ENCODE data around the gene SPINK1. TPM values are rescaled to one million over a fixed set of nuclear protein-coding genes. Genes with fewer than 3 reads are reported as not detected.
"Not testable (repeated sequence)": the region's sequence is repeated elsewhere in the genome, so short reads cannot be mapped to it uniquely, and the experiment has no call there.

The SPINK1 gene
- total RNA-seq, 1 donor from 2014 or later, result not detected

DNA sequence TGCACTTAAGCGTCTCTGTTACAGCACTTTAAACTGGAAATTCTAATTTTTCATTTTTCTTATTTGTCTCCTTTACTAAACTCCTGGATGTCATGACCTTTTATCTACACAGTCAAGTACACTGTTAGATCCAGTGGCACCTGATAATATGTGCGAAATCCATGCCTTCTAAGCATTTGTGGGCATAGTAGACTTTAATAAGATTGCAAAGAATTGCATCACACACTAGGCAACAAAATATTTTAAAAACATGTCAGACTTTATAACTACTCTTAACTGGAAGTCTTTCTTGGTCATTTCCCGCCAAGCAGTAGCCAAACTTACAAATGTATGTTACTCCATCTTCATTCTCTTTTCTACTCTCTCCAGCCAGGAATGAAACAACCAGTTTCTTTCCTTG lies 5.0 kb upstream of the SPINK1 start:
- Histone ChIP-seq H3K27ac (no peak overlapping the region), H3K4me1 (no peaks in the 10 kb centered on the region), H3K27me3 (no peaks in the 10 kb centered on the region), H3K4me3 (no peak overlapping the region), H3K36me3 (no peaks in the 10 kb centered on the region), H3K9me3 (no peaks in the 10 kb centered on the region)
- DNase-seq (no peak), ATAC-seq (no peak)
- TF ChIP-seq, protein P1, sequence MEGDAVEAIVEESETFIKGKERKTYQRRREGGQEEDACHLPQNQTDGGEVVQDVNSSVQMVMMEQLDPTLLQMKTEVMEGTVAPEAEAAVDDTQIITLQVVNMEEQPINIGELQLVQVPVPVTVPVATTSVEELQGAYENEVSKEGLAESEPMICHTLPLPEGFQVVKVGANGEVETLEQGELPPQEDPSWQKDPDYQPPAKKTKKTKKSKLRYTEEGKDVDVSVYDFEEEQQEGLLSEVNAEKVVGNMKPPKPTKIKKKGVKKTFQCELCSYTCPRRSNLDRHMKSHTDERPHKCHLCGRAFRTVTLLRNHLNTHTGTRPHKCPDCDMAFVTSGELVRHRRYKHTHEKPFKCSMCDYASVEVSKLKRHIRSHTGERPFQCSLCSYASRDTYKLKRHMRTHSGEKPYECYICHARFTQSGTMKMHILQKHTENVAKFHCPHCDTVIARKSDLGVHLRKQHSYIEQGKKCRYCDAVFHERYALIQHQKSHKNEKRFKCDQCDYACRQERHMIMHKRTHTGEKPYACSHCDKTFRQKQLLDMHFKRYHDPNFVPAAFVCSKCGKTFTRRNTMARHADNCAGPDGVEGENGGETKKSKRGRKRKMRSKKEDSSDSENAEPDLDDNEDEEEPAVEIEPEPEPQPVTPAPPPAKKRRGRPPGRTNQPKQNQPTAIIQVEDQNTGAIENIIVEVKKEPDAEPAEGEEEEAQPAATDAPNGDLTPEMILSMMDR (IDR thresholded peaks at IDR 0.05), result no peak
- intact Hi-C loops (cut with DNase I), result no loop called here

DNA sequence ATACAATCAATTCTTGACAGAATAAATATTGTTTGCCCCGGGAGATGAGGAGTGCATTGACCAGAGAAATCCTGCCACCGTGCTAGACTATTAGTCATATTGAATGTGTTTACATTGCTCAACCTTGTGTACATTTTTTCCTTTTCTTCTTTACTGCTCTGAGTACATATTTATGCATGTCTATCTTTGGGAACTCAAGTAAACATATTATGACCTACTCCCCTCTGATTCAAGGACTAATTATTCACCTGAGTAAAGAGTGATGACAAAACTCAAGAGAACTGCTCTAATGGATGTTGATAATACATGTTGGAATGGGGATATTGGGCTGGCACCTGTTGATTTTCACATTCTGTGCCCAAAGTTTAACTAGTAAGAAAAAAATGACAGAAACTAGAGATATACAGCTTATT lies 3.9 kb upstream of the SPINK1 start:
- Histone ChIP-seq H3K36me3 (no peaks in the 10 kb centered on the region), H3K9me3 (no peaks in the 10 kb centered on the region), H3K4me1 (no peaks in the 10 kb centered on the region), H3K27ac (no peak overlapping the region), H3K27me3 (peaks cover 4% of the 10 kb centered on the region), H3K4me3 (no peak overlapping the region)
- TF ChIP-seq, protein P1 (IDR thresholded peaks at IDR 0.05), result no peak
- intact Hi-C loops (cut with DNase I), result no loop called here
- ATAC-seq, result peak; percentile 39
- no peak for DNase-seq

DNA sequence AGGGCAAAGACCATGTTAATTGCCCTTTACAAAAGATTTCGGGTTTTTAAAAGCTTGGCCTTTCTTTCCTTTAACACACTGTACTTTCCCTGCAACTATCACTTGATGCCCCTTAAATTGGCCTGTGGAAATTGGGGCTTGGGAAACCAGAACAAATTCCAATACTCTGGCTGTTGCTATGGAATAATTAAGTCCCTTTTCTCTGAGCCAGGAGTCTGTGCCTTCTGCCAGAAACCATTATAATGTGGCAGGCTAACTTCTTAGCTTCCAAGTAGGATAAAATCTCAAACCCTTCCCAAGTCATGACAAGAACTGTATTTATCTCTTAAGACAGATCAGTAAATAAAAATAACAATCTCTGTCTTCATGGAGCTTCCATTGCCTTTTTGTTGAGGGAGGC lies 1.1 kb upstream of the SPINK1 start:
- ATAC-seq (no peak), DNase-seq (no peak)
- no peak overlapping the region for H3K4me3 ChIP-seq
- no peak overlapping the region for H3K27ac ChIP-seq
- peaks cover 4% of the 10 kb centered on the region for H3K27me3 ChIP-seq
- H3K36me3 ChIP-seq, result no peaks in the 10 kb centered on the region
- TF ChIP-seq, protein P1 (IDR thresholded peaks at IDR 0.05), result no peak
- intact Hi-C loops (cut with DNase I), result no loop called here
- no peaks in the 10 kb centered on the region for H3K4me1 ChIP-seq
- no peaks in the 10 kb centered on the region for H3K9me3 ChIP-seq

DNA sequence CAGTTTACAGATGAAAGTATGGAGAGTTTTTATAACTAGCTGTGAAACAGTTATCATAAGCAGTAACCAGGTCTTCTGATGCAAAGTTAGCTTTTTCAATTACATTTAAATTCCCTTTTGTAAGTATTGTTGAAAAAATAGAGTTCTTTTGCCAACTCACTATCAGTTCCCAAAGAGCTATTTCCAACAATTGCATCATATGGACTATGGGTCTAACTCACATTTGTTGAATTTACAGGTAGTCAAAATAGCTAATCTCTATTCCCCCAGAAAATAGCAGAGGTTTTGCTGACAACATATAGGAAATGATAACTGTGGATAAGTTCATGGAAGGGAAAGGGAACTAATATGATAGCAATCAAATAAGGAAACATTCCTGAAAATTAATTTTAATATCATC lies 1.4 kb downstream of the SPINK1 start:
- H3K27me3 ChIP-seq, result peaks cover 6% of the 10 kb centered on the region
- TF ChIP-seq, protein P1 (IDR thresholded peaks at IDR 0.05), result no peak
- DNase-seq (no peak), ATAC-seq (no peak)
- H3K36me3 ChIP-seq, result no peaks in the 10 kb centered on the region
- intact Hi-C loops (cut with DNase I), result no loop called here
- no peaks in the 10 kb centered on the region for H3K4me1 ChIP-seq
- no peak overlapping the region for H3K27ac ChIP-seq
- H3K4me3 ChIP-seq, result no peak overlapping the region
- H3K9me3 ChIP-seq, result no peaks in the 10 kb centered on the region

DNA sequence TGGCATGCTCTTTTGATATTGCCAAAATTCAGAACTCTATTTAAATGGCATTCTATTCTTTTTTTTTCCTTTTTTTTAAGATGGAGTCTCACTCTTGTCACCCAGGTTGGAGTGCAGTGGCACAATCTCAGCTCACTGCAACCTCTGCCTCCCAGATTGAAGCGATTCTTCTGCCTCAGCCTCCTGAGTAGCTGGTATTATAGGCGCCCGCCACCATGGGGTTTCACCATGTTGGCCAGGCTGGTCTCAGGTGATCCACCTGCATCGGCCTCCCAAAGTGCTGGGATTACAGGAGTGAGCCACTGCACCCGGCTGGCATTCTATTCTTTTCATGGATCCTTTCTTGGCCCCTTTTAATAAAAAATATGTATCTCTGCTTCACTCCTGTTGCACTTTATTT lies 4.5 kb downstream of the SPINK1 start:
- H3K36me3 ChIP-seq, H3K27ac ChIP-seq, H3K4me3 ChIP-seq, H3K9me3 ChIP-seq, ATAC-seq, DNase-seq, H3K27me3 ChIP-seq, H3K4me1 ChIP-seq: not testable (repeated sequence)
- intact Hi-C loops (cut with DNase I), result loop anchor here (10.0 kb wide), 1 partner anchor 202 kb away; no protein-coding TSS in a partner anchor

DNA sequence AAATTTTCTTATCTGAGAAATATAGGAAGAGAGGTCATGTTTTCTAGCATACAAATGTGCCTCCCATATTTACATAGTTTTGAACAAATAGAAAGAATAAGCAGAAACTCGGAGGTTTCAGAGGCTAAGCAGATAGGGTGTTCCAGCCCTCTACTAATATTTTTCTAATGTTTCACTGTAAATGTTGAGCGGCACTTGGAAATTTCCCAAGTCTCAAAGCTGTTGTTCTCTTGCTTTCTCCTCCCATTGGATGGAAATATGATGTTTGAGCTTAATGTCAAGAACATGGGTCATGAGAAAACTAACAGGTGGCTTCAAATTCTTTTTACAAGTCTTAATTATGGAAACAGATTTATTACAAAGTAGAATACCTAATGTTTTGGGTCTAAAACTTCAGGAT lies 5.1 kb downstream of the SPINK1 start:
- no peak overlapping the region for H3K27ac ChIP-seq
- intact Hi-C loops (cut with DNase I), result loop anchor here (10.0 kb wide), 1 partner anchor 202 kb away; no protein-coding TSS in a partner anchor

More for the DNA sequence above, 5.1 kb downstream of the SPINK1 start:
- DNase-seq (no peak), ATAC-seq (no peak)
- H3K4me1 ChIP-seq, result no peaks in the 10 kb centered on the region
- no peaks in the 10 kb centered on the region for H3K9me3 ChIP-seq
- peaks cover 6% of the 10 kb centered on the region for H3K27me3 ChIP-seq
- H3K4me3 ChIP-seq, result no peak overlapping the region
- no peaks in the 10 kb centered on the region for H3K36me3 ChIP-seq
- TF ChIP-seq, protein P1 (IDR thresholded peaks at IDR 0.05), result no peak

All from upper lobe of right lung (tissue), 1 donor.